ENCODE data around the gene PTGER3.

The PTGER3 gene

DNA sequence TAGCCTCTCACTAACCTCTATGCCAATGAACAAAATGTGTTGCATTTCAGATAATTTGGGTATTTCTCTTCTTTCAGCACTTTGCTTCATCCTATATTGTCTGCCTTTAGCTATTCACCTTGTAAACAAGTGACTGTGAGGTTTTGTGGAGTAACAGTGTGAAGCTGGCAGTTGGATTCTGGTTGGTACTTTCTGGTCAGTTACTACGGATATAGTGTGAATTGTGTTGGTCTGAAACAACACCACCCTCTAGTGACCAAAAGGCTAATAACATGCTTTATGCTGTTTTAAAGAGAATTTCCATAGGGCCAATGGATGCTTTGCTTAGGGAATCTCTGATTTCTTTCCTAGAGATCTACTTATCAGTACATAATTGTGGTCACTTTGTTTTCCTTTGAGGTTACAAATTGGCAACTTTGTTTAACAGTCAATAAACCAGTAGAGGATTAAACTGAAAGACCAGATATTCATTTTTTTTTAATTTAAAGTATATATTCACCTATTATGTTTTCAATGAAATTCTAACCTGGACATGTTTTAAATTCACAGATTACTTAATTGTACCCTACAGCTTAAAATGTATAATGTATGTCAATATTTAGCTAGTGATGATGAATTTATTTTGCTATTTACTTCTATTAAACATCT is 2.5 kb upstream of the PTGER3 start:
- peak; percentile 74 for DNase-seq

GRCh38 chr1:71046891-71047634 is 553 bp downstream of the PTGER3 start:
- peak; percentile 15 for DNase-seq

GRCh38 chr1:71045463-71046028 is 2.1 kb downstream of the PTGER3 start:
- DNase-seq, result no peak

GRCh38 chr1:71044833-71045232 is 2.8 kb downstream of the PTGER3 start:
- no peak for DNase-seq

DNA sequence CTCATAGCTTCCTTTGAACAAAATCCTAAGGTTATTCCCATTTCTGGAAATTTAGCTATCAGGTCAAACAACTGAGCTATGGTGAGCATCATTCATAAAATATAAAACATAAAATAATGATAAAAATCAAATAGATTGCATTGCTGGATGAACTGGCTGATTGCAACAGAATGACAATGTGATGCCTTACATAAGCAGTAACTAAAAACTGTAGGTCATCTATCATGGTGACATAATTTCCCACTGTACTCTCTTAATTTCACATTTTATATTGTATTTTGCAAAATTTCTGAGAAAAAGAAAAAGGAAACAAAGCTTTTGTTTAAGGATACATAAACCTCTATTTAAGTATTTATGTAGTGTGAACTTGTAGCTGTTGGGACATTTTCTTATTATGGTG is 4.6 kb downstream of the PTGER3 start:
- no peak for DNase-seq

- DNase-seq, result no peak
Measured at GRCh38 chr1:71041806-71042205, 5.8 kb downstream of the PTGER3 start.

DNA sequence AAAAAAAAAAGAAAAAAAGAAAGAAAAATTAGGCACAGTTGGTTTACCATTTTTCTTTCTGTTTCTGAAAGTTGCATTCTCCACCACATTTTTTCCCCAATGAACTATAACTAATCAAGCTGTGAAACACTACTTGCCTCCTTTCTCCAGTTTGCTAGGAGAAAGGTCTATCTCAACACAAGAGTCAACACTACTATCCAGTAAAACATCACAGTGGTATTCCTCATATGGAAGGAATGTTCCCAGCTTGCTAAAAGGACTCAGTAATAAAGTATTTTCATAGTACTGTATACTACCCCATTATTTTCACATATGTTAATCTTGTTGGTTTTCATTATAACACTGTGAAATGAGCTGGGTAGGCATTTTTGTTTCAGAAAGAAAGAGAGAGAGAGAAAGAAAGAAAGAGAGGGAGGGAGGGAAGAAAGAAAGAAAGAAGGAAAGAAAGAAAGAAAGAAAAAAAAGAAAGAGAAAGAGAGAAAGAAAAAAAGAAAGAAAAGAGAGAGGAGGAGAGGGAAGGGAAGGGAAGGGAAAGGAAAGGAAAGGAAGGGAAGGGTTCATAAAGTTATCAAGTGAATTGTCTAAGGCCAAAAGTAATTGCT is 7.9 kb downstream of the PTGER3 start:
- no peak for DNase-seq

DNA sequence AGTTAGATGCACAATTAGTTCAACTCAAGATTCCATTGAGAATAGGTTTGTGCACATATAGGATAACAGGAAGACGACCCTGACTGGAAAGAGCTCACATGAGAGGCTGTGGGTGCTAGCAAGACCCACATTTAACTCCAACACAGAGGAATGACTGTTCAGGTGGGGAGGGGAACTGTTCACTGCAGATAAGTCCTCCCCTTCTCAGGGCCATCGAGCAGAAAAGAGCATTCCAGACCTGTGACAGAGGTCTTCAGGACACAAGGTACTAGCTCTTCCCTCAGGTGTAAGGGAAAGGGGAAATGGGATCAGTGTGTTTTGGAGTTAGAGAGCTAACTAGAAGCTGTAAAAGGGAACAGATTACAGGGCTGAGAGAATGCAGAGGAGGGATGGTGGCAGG is 8.7 kb downstream of the PTGER3 start:
- no peak for DNase-seq

GRCh38 chr1:71037829-71038620 is 9.6 kb downstream of the PTGER3 start:
- no peak for DNase-seq

- no peak for DNase-seq
Measured at GRCh38 chr1:71037066-71037465, 10.6 kb downstream of the PTGER3 start.

DNA sequence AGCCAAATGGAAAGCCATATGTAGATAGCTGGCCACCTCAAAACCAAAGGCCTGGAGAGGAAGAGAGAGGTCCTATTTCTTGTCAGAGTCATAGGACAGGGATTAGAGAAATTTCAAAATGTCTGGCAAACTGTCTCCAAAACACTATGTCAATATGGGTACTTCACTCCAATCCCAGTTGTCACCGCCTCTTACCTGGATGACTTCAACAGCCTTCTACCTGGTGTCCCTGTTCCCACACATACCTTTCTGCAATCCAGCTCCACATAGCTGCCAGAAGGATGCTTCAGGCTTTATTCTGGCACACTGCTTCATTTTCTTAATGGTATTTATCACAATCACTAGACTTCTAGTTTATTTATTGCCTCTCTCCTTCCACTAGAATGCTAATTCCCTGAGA is 14.5 kb downstream of the PTGER3 start:
- DNase-seq, result no peak

GRCh38 chr1:71031426-71031825 is 16.2 kb downstream of the PTGER3 start:
- DNase-seq, result no peak

- no peak for DNase-seq
Measured at GRCh38 chr1:71030026-71030425, 17.6 kb downstream of the PTGER3 start.

DNA sequence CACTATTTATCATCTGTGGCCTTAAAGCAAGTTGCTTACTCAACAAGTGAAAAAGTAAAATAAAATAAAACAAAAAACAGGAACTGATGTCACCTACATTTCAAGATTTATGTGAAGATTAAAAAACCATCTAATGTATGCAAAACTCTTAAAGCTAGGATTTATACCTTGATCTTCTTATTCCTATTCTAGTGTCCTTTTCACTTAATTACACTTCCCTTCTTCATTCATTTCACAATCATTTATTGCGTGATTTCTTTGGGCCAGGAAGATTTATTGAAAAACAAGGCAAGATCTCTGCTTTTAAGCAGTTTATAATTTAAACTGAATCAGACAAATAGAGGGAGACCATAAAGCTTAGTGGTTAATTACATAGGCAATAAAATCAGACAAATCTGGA is 18.6 kb downstream of the PTGER3 start:
- DNase-seq, result no peak

- DNase-seq, result no peak
Measured at GRCh38 chr1:71027991-71028390, 19.6 kb downstream of the PTGER3 start.

- no peak for DNase-seq
Measured at GRCh38 chr1:71026093-71026492, 21.5 kb downstream of the PTGER3 start.

- DNase-seq, result no peak
Measured at GRCh38 chr1:71023515-71023914, 24.1 kb downstream of the PTGER3 start.

- DNase-seq, result no peak
Measured at GRCh38 chr1:71019233-71019969, 28.2 kb downstream of the PTGER3 start.

GRCh38 chr1:71018791-71019190 is 28.8 kb downstream of the PTGER3 start:
- no peak for DNase-seq

DNA sequence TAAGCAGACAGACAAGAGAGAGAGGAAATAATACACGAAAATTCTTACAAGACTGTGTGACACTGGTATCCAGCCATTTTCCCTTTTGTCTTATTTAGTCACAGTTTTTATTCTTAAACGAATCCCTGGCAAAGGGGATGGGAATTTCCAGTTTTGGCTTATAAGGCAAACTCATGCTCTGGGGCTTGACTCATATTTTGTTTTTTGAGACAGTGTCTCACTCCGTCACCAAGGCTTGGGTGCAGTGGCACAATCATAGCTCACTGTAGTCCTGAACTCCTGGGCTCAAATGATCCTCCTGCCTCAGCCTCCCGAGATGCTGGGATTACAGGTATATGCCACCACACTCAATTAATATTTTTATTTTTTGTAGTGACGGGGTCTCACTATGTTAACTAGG is 31.9 kb downstream of the PTGER3 start:
- DNase-seq, result no peak

DNA sequence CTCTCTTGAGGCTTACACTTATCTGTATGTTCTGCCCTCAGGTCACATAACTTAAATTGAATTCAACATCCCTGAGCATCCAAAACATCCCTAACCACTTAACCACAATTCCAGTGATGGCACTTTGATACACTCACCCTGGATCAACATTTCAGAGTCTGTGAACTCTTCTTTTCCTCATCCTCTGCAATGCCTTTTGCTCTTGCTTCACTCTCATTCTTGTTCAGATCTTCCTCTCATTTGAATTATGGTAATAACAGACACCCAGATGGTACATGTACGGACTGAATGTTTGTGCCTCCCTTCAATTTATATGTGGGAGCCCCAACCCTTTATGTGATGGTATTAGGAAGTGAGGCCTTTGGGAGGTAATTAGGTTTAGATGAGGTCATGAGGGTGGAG is 33.4 kb downstream of the PTGER3 start:
- no peak for DNase-seq

- no peak for DNase-seq
Measured at GRCh38 chr1:71002709-71003475, 44.7 kb downstream of the PTGER3 start.
